Heart left ventricle (tissue), 16 donors: Measurements from ENCODE around the gene TBC1D21. TPM values are rescaled to one million over a fixed set of nuclear protein-coding genes. Genes with fewer than 3 reads are reported as not detected.

Experiments
- ATAC-seq, 4 donors: fragments of 200-7000 bp; cut with Tn5 transposase; one replicate each; pipeline ENCODE4 v1.9.1; 2020 to 2022; ENCODE audit warnings: moderate library complexity in 4 of 4, mild to moderate bottlenecking in 3 of 4, moderate number of reproducible peaks in 1 of 4
- DNase-seq, 5 donors: peaks; one replicate each; pipeline ENCODE4 v3.0.0-alpha.2; 2020
- H3K27ac ChIP-seq, 12 donors: fragments of 200-600 bp; sonication (generic) in 4 of 12; one replicate each; pipeline versions ENCODE4 v1.5.0 to v1.8.0; 2016 to 2022; ENCODE audit warnings: mild to moderate bottlenecking in 2 of 12
- H3K27me3 ChIP-seq, 9 donors: fragments of 200-600 bp; sonication (generic) in 2 of 9; one replicate each; pipeline versions ENCODE4 v1.5.1 to v1.8.0; 2016 to 2022; ENCODE audit warnings: mild to moderate bottlenecking in 3 of 9
- H3K36me3 ChIP-seq, 9 donors: fragments of 200-600 bp; sonication (generic) in 2 of 9; one replicate each; pipeline versions ENCODE4 v1.5.0 to v1.8.0; 2018 to 2022; ENCODE audit warnings: mild to moderate bottlenecking in 2 of 9
- H3K4me1 ChIP-seq, 12 donors: fragments of 200-600 bp; sonication (generic) in 4 of 12; one replicate each; pipeline versions ENCODE4 v1.5.0 to v1.8.0; 2016 to 2022; ENCODE audit warnings: mild to moderate bottlenecking in 3 of 12
- H3K4me3 ChIP-seq, 12 donors: fragments of 200-600 bp; sonication (generic) in 4 of 12; one replicate each; pipeline versions ENCODE4 v1.5.0 to v1.8.0; 2017 to 2022; ENCODE audit warnings: mild to moderate bottlenecking in 9 of 12, moderate library complexity in 4 of 12
- H3K9me3 ChIP-seq, 12 donors: fragments of 200-600 bp; sonication (generic) in 4 of 12; one replicate each; pipeline versions ENCODE4 v1.5.0 to v1.8.0; 2016 to 2022; ENCODE audit warnings: mild to moderate bottlenecking in 1 of 12
- CTCF ChIP-seq, 12 donors: fragments of 200-600 bp; sonication (generic) in 4 of 12; IDR thresholded peaks; one replicate each; pipeline versions ENCODE4 v1.5.0 to v1.8.0; 2018 to 2022; ENCODE audit warnings: antibody characterized with exemption in 12 of 12, mild to moderate bottlenecking in 5 of 12
- POLR2A ChIP-seq, 2 donors: fragments of 450-650 bp; IDR thresholded peaks; one replicate each; pipeline ENCODE4 v1.6.1; 2017; ENCODE audit warnings: antibody characterized with exemption in 2 of 2, mild to moderate bottlenecking in 2 of 2, moderate library complexity in 2 of 2
- WGBS, 4 donors: extraction: QIAGEN DNeasy Blood & Tissue Kit in 2 of 4; methylation state at CpG; one replicate each; pipeline versions ENCODE4 v1.1.5 to v1.1.7; 2013 to 2018; 5-methylcytosine and 5-hydroxymethylcytosine counted together
- intact Hi-C, 10 donors: fragments of 100-400 bp; cut with DNase I; formaldehyde crosslinking; loops; one replicate each; pipeline versions ENCODE4 v1.11.1 to v1.14.2; 2022
- polyA plus RNA-seq, 2 donors: library from polyadenylated mRNA; stranded (reverse); fragments of 200-250 nt; gene quantifications; one replicate each; pipeline ENCODE4 v1.2.3, GENCODE V29; 2013
- total RNA-seq, 9 donors: library from RNA; depleted of rRNA in 2 of 9; stranded (reverse); fragments of >200 nt in 2 of 9; fragmentation: NEBNext Ultra II Directional in 3 of 9; extraction: Animal tissue kit (Norgen Biotek cat#: 25700) in 3 of 9; gene quantifications; one replicate each; pipeline versions ENCODE4 v1.1.0 to v1.2.4, GENCODE V29; 2016 to 2023
- donor health status: ischemic (EF 13 %, LVEDD 7.1; RV severe dilation, severe dysfunction).
- donor health status: healthy with polysubstance abuse.
- donor health status: DM: no; HTN: yes; CAD: no.
- donor health status: DM: no; HTN: no; CAD: no.
- donor health status: ischemic (EF 25% LVEDD 6.9; RV normal size, moderate dysfunction).
- donor health status: ischemic (EF 25% LVEDD 5.7; RV mildly dilated, moderate dysfunction).
- donor health status: healthy.
- donor health status: DM: yes; HTN: yes; CAD: no.
- donor health status: ischemic (EF 35%, LVEDD 5.7; RV mildly dilated, moderate dysfunction).
- donor health status: nonischemic (EF 11% LVEDD 7.7; RV severe dilation, severe dysfunction).
- donor health status: DM: yes; HTN: yes; CAD: no.
- donor health status: PGD.
- donor health status: ischemic (EF 29% LVEDD 5.4; RV normal size, mild dysfunction).
- donor health status: nonischemic (EF 23%, LVEDD 6.1; RV moderate dilation, normal function).

TBC1D21 gene
- total and polyA plus RNA-seq, 11 donors: not detected

- DNase-seq (no peak), ATAC-seq (no peak)
- no peak overlapping the region for H3K27ac ChIP-seq
- peaks cover 0 to 5% (median 0%) of the 10 kb centered on the region in 12 donors for H3K9me3 ChIP-seq
- TF ChIP-seq CTCF (IDR thresholded peaks at IDR 0.05) (no peak), POLR2A (IDR thresholded peaks at IDR 0.05) (no peak)
- H3K4me3 ChIP-seq: no peak overlapping the region
- peaks cover 0 to 6% (median 0%) of the 10 kb centered on the region in 9 donors for H3K27me3 ChIP-seq
- H3K36me3 ChIP-seq: no peaks in the 10 kb centered on the region
- H3K4me1 ChIP-seq: peaks cover 0 to 3% (median 0%) of the 10 kb centered on the region in 12 donors
- 76 to 87% (median 84%) methylated on average over 5 to 7 of the region's 7 CpGs for WGBS, 4 donors
- intact Hi-C loops: no loop called here
Measured at GRCh38 chr15:73887481-73887880, 14.1 kb downstream of the TBC1D21 start.

- WGBS, 4 donors: 71 to 73% (median 72%) methylated on average over 10 of the region's 10 CpGs
- Histone ChIP-seq H3K27ac (no peak overlapping the region), H3K4me3 (no peak overlapping the region), H3K27me3 (peaks cover 0 to under 1% (median 0%) of the 10 kb centered on the region in 9 donors), H3K4me1 (peaks cover 0 to 3% (median 0%) of the 10 kb centered on the region in 12 donors), H3K36me3 (no peaks in the 10 kb centered on the region), H3K9me3 (peaks cover 0 to 5% (median 0%) of the 10 kb centered on the region in 12 donors)
- DNase-seq (no peak), ATAC-seq (no peak)
- no peak for TF ChIP-seq CTCF (IDR thresholded peaks at IDR 0.05)
- TF ChIP-seq POLR2A (IDR thresholded peaks at IDR 0.05): no peak
- intact Hi-C loops: no loop called here
Measured at GRCh38 chr15:73888224-73889041, 15.1 kb downstream of the TBC1D21 start.

GRCh38 chr15:73889053-73889761, 15.8 kb downstream of the TBC1D21 start:
- peaks cover 0 to 5% (median 0%) of the 10 kb centered on the region in 12 donors for H3K9me3 ChIP-seq
- intact Hi-C loops: no loop called here
- no peak for DNase-seq

More at GRCh38 chr15:73889053-73889761, 15.8 kb downstream of the TBC1D21 start:
- Histone ChIP-seq H3K4me3 (no peak overlapping the region), H3K4me1 (peaks cover 0 to 3% (median 0%) of the 10 kb centered on the region in 12 donors), H3K36me3 (no peaks in the 10 kb centered on the region), H3K27ac (no peak overlapping the region), H3K27me3 (no peaks in the 10 kb centered on the region)
- 68 to 72% (median 70%) methylated on average over 6 of the region's 6 CpGs for WGBS, 4 donors
- ATAC-seq: no peak
- TF ChIP-seq POLR2A (IDR thresholded peaks at IDR 0.05): no peak
- TF ChIP-seq CTCF (IDR thresholded peaks at IDR 0.05): no peak
